H1 (cell line): Measurements from ENCODE around the gene TMEM169. TPM values are rescaled to one million over a fixed set of nuclear protein-coding genes. Genes with fewer than 3 reads are reported as not detected.

ENCODE experiments used
- polyA plus RNA-seq, 7 experiments: library from polyadenylated mRNA; depleted of rRNA in 3 of 7; stranded (reverse) in 5 of 7; unstranded in 2 of 7; fragments of >200 nt in 5 of 7; fragments of 200-250 nt in 2 of 7; gene quantifications; 1 replicate in 5 of 7; 2 replicates in 1 of 7; 4 replicates in 1 of 7; pipeline versions ENCODE4 v1.2.1 to v1.2.3, GENCODE V29; 2011 to 2013; ENCODE audit warnings: missing spikeins in 2 of 7, mixed read lengths in 2 of 7
- total RNA-seq: library from RNA; stranded (reverse); fragmentation: NEBNext Ultra II Directional; extraction: Animal tissue kit (Norgen Biotek cat#: 25700); gene quantifications from 2 replicates; pipeline ENCODE4 v1.2.1, GENCODE V29; 2021
- TF ChIP-seq, protein P1 (sequence below), 3 experiments: IDR thresholded peaks; 1 replicate in 2 of 3; 2 replicates in 1 of 3; pipeline versions ENCODE4 v1.5.1 to v1.6.1; 2011; ENCODE audit warnings: low read length in 3 of 3, mild to moderate bottlenecking in 3 of 3, inconsistent platforms in 2 of 3, low read depth in 1 of 3, moderate library complexity in 1 of 3; ENCODE audit not compliant: insufficient read depth in 1 of 3; ENCODE audit errors: control extremely low read depth in 1 of 3

TMEM169 gene
- total and polyA plus RNA-seq, 2 of the 8 experiments (the other 6 are each of a cell fraction or from before 2014, with no cell fraction given), result 0.41 to 2.4 TPM

DNA sequence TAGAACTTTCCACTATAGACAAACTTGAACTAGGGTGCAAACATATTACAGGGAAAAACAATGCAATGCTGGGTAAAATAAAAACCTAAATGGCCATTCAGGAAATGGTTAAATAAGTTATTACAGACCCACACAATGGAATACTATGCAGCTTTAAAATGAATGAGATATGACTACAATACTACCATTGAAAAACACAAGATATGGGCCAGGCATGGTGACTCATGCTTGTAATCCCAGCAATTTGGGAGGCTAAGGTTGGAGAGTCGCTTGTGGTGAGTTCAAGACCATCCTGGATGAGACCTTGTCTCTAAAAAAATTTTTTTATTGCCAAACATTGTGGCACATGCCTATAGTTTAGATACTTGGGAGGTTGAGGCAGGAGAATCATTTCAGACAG is 6.9 kb upstream of the TMEM169 start (continued):
- TF ChIP-seq, protein P1, sequence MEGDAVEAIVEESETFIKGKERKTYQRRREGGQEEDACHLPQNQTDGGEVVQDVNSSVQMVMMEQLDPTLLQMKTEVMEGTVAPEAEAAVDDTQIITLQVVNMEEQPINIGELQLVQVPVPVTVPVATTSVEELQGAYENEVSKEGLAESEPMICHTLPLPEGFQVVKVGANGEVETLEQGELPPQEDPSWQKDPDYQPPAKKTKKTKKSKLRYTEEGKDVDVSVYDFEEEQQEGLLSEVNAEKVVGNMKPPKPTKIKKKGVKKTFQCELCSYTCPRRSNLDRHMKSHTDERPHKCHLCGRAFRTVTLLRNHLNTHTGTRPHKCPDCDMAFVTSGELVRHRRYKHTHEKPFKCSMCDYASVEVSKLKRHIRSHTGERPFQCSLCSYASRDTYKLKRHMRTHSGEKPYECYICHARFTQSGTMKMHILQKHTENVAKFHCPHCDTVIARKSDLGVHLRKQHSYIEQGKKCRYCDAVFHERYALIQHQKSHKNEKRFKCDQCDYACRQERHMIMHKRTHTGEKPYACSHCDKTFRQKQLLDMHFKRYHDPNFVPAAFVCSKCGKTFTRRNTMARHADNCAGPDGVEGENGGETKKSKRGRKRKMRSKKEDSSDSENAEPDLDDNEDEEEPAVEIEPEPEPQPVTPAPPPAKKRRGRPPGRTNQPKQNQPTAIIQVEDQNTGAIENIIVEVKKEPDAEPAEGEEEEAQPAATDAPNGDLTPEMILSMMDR (IDR thresholded peaks at IDR 0.05; ENCODE audit: control extremely low read depth in 1 of 3, insufficient read depth in 1 of 3, low read depth in 1 of 3, low read length in 3 of 3), result no peak
